ENCODE measurements around the gene EVC2.
"Not testable (repeated sequence)": the region's sequence is repeated elsewhere in the genome, so short reads cannot be mapped to it uniquely, and the experiment has no call there.

Gene EVC2

GRCh38 chr4:5738061-5738460 is 29.7 kb upstream of the EVC2 start:
- no peak for DNase-seq

GRCh38 chr4:5735463-5735862 is 27.1 kb upstream of the EVC2 start:
- DNase-seq, result no peak

GRCh38 chr4:5734853-5735252 is 26.5 kb upstream of the EVC2 start:
- no peak for DNase-seq

GRCh38 chr4:5732158-5732557 is 23.8 kb upstream of the EVC2 start:
- DNase-seq, result no peak

GRCh38 chr4:5730993-5731990 is 22.9 kb upstream of the EVC2 start:
- DNase-seq, result no peak

GRCh38 chr4:5730436-5730835 is 22.1 kb upstream of the EVC2 start:
- DNase-seq, result no peak

GRCh38 chr4:5728412-5728811 is 20.1 kb upstream of the EVC2 start:
- not testable (repeated sequence) for DNase-seq

GRCh38 chr4:5724377-5724776 is 16.0 kb upstream of the EVC2 start:
- DNase-seq, result no peak

GRCh38 chr4:5722328-5722727 is 14.0 kb upstream of the EVC2 start:
- no peak for DNase-seq

GRCh38 chr4:5721923-5722322 is 13.6 kb upstream of the EVC2 start:
- no peak for DNase-seq

GRCh38 chr4:5720980-5721379 is 12.6 kb upstream of the EVC2 start:
- no peak for DNase-seq

GRCh38 chr4:5720157-5720850 is 11.9 kb upstream of the EVC2 start:
- no peak for DNase-seq

- DNase-seq, result no peak
Observed at GRCh38 chr4:5719350-5720055, 11.1 kb upstream of the EVC2 start.

GRCh38 chr4:5718411-5718810 is 10.1 kb upstream of the EVC2 start:
- no peak for DNase-seq

- no peak for DNase-seq
Observed at GRCh38 chr4:5717449-5718158, 9.2 kb upstream of the EVC2 start.

- no peak for DNase-seq
Observed at GRCh38 chr4:5716391-5716790, 8.0 kb upstream of the EVC2 start.

GRCh38 chr4:5715357-5715756 is 7.0 kb upstream of the EVC2 start:
- no peak for DNase-seq

GRCh38 chr4:5713861-5714260 is 5.5 kb upstream of the EVC2 start:
- DNase-seq, result no peak

GRCh38 chr4:5712931-5713330 is 4.6 kb upstream of the EVC2 start:
- DNase-seq, result no peak

GRCh38 chr4:5712517-5712916 is 4.2 kb upstream of the EVC2 start:
- no peak for DNase-seq

- no peak for DNase-seq
Observed at GRCh38 chr4:5711479-5712184, 3.3 kb upstream of the EVC2 start.

- DNase-seq, result peak; percentile 22
Observed at GRCh38 chr4:5710961-5711478, 2.7 kb upstream of the EVC2 start, which contains the start of gene EVC. TSS of gene EVC (plus strand) at chr4:5711201. CDS start at chr4:5711381, 180 bp downstream.
